COLO829 (cell line): Measurements from ENCODE around the gene ANKH.
"Not testable (repeated sequence)": the region's sequence is repeated elsewhere in the genome, so short reads cannot be mapped to it uniquely, and the experiment has no call there.

Experiments used
- DNase-seq: peaks from one replicate; pipeline ENCODE4 v3.0.0; 2012; ENCODE audit warnings: low spot score

The ANKH gene

GRCh38 chr5:14871214-14872069 lies at the start of gene ANKH:
TSS of gene ANKH (minus strand) at chr5:14871778. CDS start at chr5:14871447, 331 bp downstream.
- peak; percentile 32 for DNase-seq

DNA sequence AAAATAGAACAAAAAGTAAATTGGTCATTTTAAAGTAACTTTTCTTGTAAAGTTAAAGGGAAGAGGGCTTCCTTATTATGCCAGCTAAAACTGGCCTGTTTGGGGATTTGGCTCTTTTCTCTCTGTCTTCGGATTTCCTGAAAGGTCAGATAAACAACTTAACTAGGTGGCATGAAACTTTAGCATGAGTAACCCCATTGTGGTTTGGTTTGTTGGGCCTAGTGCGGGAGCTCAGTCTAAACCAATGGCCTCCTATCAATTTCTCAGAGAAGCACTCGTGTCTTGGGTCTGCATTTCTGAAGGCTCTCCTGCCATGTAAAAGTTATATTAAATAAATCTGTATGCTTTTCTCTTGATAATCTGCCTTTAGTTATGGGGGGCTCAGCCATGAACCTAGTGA lies 48.5 kb upstream of the ANKH start:
- no peak for DNase-seq

DNA sequence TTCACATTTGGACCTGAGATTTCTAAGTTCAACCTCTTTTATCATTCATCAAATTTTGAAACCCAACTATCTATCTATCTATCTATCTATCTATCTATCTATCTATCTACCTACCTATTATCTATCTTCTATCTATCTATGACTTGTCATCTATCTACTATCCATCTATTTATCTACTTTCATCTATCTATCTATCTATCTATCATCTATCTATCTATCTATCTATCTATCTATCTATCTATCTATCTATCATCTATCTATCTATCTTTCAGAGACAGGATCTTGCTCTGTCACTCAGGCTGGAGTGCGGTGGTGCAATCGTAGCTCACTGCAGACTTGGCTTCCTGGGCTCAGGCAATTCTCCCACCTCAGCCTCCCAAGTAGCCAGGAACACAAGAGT lies 47.5 kb upstream of the ANKH start:
- DNase-seq: not testable (repeated sequence)

DNA sequence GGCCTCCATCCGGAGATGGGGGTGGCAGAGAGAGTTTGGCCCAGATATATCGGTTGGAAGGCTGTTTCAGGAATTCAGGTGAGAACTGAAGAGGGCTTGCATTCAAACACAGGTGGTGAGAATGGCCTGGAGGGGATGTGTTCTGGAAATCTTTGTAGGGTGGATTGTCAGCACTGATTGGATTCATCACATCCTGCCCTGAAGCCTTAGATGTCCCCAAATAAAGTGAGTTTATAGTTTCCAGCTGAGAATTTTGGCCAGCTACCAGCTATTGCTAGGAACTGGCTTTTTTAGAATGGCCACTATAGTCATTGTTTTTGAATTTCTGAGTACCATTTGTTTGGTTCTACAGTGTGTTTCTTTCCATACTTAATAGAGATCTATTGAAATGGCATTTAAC lies 46.1 kb upstream of the ANKH start:
- DNase-seq: no peak

GRCh38 chr5:14915291-14915952 lies 43.8 kb upstream of the ANKH start:
- DNase-seq: peak; percentile 57

- DNase-seq: peak; percentile 14
Observed at GRCh38 chr5:14914623-14915260, 43.2 kb upstream of the ANKH start.

GRCh38 chr5:14914193-14914592 lies 42.6 kb upstream of the ANKH start:
- DNase-seq: no peak

GRCh38 chr5:14913096-14913495 lies 41.5 kb upstream of the ANKH start:
- no peak for DNase-seq

DNA sequence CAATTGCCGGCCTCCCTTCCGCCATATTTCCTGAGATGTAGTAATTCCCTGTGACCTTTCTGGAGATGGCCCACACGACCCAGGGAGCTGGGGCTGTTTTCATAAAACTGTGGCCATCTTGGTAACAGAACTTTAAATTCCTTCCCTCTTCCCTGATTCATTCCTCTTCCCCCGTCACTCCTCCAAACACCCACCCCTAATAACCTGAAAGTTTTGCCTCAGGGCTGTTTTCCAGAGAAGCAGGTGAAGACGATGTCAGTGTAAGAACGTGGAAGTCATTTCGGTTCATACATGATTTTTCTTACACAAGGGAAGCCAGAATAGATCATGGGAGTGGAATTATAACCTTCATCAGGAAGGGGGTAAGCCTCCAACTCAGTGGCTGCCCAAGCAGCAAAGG lies 40.6 kb upstream of the ANKH start:
- no peak for DNase-seq

DNA sequence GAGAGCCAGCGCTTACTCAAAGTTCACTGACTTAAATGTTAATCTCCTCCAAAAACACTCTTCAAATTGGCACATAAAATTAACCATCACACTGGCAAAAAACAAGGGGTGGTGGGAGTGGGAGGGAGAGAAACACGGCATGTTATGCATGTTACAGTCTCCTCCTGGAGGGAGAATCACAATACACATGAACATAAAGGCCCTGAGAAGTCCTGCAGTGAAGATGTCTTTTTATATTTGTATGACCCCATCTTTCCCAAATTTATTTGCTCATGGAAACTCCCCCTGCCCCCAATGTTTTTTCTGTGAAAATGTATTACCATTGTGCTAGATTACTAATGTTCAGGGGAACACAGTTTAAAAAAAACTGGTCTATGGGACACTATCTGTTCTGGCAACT lies 37.8 kb upstream of the ANKH start:
- no peak for DNase-seq

DNA sequence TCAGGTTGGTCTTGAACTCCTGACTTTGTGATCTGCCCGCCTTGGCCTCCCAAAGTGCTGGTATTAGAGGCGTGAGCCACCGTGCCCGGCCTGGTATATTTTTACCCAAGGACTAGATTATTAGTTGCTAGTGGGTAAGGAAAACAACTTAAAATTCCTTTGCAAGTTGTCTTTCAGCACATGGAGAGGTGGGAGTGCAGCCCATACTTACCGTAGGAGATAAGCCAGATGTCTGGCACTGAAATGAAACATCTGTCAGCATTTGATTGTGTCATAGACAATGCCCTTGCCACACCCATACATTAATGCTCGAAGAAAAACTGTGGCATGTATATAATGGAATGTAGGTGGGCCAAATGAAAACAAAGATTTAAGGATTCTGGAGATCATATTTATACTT lies 36.6 kb upstream of the ANKH start:
- DNase-seq: no peak

DNA sequence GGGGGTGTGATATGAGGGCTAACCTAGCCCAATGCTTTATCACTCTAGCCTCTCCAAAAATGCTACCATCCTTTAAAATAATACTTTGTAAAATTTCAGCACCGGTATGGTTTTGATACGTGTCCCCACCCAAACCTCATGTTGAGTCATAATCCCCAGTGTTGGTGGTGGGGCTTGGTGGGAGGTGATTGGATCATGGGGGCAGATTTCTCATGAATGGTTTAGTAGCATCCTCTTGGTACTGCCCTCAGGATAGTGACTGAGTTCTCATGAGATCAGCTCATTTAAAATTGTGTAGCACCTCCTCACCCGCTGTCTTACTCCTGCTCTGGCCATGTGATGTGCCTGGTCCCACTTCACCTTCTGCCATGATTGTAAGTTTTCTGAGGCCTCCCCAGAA lies 35.0 kb upstream of the ANKH start:
- no peak for DNase-seq

GRCh38 chr5:14902826-14903560 lies 31.4 kb upstream of the ANKH start:
- no peak for DNase-seq

GRCh38 chr5:14901462-14902051 lies 30.0 kb upstream of the ANKH start:
- no peak for DNase-seq

- no peak for DNase-seq
Observed at GRCh38 chr5:14900693-14901461, 29.3 kb upstream of the ANKH start.

- DNase-seq: no peak
Observed at GRCh38 chr5:14896131-14896530, 24.6 kb upstream of the ANKH start.

DNA sequence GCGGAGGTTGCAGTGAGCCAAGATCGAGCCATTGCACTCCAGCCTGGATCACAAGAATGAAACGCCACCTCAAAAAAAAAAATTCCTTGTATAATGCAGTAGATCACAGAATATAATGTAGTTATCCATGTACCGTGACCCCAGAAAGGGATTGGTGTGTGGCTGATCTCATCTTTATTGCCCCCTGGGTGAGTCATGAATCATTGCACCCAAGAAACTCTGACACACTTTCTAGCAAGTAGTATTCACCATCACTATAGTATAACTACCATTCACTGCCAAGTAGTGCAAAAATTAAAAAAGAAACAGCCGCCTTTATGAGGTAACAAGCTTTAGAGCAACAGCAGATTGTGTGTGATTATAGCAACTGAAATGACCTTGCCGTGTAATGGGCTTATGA lies 23.7 kb upstream of the ANKH start:
- DNase-seq: no peak

DNA sequence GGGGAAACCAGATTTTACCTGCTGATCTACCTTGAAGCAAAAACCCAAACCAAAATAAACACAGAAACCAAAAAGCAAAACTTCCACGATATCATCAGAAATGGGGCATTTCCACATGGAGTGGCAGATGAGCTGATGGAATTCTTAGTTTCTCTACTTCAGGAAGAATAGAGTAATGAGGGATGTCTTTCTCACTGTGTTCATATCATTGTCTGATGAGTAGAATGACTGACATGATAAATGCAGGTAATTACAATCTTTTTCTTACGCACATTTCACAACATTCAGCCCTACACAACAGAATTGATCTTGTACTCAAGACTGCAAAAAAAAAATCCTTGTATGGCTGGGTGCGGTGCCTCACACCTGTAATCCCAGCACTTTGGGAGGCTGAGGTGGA lies 23.2 kb upstream of the ANKH start:
- no peak for DNase-seq

GRCh38 chr5:14893381-14893780 lies 21.8 kb upstream of the ANKH start:
- no peak for DNase-seq

DNA sequence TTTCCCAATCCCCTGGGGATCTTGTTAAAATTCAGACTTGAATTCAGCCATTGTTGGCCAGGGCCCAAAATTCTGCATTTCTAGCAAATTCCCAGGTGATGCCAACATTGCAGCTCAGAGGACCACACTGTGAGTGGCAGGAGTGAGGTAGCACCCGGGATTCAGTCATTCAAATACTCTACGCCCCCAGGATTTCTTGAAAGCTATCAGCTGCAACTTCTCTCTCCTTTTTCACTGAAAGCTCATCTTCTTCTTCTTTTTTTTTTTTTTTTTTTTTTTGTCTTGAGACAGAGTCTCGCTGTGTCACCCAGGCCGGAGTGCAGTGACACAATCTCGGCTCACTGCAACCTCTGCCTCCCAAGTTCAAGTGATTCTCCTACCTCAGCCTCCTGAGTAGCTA lies 19.3 kb upstream of the ANKH start:
- DNase-seq: no peak

DNA sequence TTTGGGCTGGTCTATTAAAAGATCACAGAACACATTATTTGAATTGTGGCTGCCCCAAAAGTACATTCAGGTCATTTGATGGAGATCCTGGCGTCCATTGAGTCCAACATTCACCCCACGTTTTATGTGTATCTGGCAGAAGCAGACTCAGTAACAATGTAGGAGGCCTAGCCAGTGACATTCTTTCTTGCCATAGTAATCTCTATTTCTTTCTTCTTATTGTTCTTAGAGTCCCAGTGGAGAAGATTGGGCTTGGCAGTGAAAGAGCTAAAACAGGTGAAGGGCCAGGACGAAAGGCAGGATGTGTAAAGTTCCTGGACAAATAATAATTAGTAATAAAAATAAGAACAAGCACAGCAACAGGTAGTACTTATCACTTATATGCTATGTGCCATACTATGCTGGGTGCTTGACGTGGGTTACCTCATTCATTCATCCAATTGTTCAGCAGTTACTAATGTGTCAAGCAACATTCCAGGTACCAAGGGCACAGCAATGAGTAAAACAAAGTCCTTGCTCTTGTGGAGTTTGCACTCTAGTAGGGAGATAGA lies 12.6 kb upstream of the ANKH start:
- no peak for DNase-seq
